HepG2 (cell line): ENCODE measurements around the gene BCAS1.

Experiments
- CREB1 ChIP-seq, 2 experiments: fragments of 450-650 bp in 1 of 2; IDR thresholded peaks; 2 replicates each; pipeline ENCODE4 v1.6.1; 2016 to 2017; ENCODE audit warnings: control low read depth in 1 of 2, mild to moderate bottlenecking in 1 of 2, missing compliant biosample characterization in 1 of 2, missing genetic modification characterization in 1 of 2
- PAWR ChIP-seq: sonication (generic); formaldehyde crosslinking; IDR thresholded peaks from 2 replicates; pipeline ENCODE4 v1.4.0; 2020; ENCODE audit warnings: missing genetic modification reagents, mild to moderate bottlenecking, borderline replicate concordance
- TAF15 ChIP-seq: fragments of 200-400 bp; formaldehyde crosslinking; IDR thresholded peaks from one replicate; pipeline ENCODE4 v1.6.1; 2018; ENCODE audit warnings: mild to moderate bottlenecking, low read depth, low read length; ENCODE audit not compliant: poor library complexity, severe bottlenecking
- TEAD2 ChIP-seq: sonication (generic); formaldehyde crosslinking; IDR thresholded peaks from 2 replicates; pipeline ENCODE4 v1.9.0; 2021; ENCODE audit warnings: missing genetic modification reagents
- U2AF2 ChIP-seq: fragments of 200-400 bp; formaldehyde crosslinking; IDR thresholded peaks from 2 replicates; pipeline ENCODE4 v1.6.1; 2017; ENCODE audit warnings: low read depth, mild to moderate bottlenecking, low read length
- ZNF138 ChIP-seq: sonication (generic); formaldehyde crosslinking; IDR thresholded peaks from 2 replicates; pipeline ENCODE4 v1.5.0; 2020; ENCODE audit warnings: mild to moderate bottlenecking, low read depth, missing genetic modification reagents
- TF ChIP-seq, protein P1 (sequence below): sonication (generic); formaldehyde crosslinking; IDR thresholded peaks from 2 replicates; pipeline ENCODE4 v1.4.0; 2020; ENCODE audit warnings: missing genetic modification reagents
- TF ChIP-seq, protein P2 (sequence below): IDR thresholded peaks from 2 replicates; pipeline ENCODE4 v1.6.1; 2016; ENCODE audit warnings: missing compliant biosample characterization, missing genetic modification reagents, borderline replicate concordance

DNA sequence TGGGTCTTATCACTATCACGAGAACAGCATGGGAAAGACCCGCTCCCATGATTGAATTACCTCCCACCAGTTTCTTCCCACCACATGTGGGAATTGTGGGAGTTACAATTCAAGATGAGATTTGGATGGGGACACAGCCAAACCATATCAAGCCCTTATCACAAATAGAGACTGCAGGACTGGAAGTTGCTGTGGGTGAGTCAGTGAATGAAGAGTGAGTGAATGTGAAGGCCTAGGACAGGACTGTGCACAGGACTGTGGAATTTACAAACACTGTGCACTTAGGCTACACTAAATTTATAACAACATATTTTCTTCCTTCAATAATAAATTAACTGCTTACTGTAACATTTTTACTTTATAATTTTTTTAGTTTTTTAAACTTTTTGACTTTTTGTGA, 30.2 kb upstream of the BCAS1 start:
- TF ChIP-seq PAWR (no peak), ZNF138 (CRISPR knock-in tag) (no peak), U2AF2 (no peak), TAF15 (no peak), CREB1 (IDR thresholded peaks at IDR 0.05) (no peak), CREB1 (CRISPR knock-in tag; IDR thresholded peaks at IDR 0.05) (no peak), TEAD2 (CRISPR knock-in tag) (no peak)
- TF ChIP-seq, protein P1, sequence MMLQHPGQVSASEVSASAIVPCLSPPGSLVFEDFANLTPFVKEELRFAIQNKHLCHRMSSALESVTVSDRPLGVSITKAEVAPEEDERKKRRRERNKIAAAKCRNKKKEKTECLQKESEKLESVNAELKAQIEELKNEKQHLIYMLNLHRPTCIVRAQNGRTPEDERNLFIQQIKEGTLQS (CRISPR knock-in tag): no peak
- TF ChIP-seq, protein P2, sequence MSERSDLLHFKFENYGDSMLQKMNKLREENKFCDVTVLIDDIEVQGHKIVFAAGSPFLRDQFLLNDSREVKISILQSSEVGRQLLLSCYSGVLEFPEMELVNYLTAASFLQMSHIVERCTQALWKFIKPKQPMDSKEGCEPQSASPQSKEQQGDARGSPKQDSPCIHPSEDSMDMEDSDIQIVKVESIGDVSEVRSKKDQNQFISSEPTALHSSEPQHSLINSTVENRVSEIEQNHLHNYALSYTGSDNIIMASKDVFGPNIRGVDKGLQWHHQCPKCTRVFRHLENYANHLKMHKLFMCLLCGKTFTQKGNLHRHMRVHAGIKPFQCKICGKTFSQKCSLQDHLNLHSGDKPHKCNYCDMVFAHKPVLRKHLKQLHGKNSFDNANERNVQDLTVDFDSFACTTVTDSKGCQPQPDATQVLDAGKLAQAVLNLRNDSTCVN (CRISPR knock-in tag): no peak
